DOHH2 (cell line): Measurements from ENCODE around the gene PAQR8.

Source experiments
- H3F3A ChIP-seq: fragments of 200-600 bp; sonication (generic), shearing (Covaris generic); 2 replicates; pipeline ENCODE4 v1.6.0; 2016; ENCODE audit warnings: antibody characterized with exemption, mild to moderate bottlenecking; ENCODE audit not compliant: control insufficient read depth, insufficient read depth
- H3K27ac ChIP-seq: fragments of 200-600 bp; sonication (generic); 2 replicates; pipeline ENCODE4 v1.5.1; 2014; ENCODE audit warnings: low read depth, mild to moderate bottlenecking, low read length, moderate library complexity
- H3K27me3 ChIP-seq: fragments of 200-600 bp; sonication (generic); 2 replicates; pipeline ENCODE4 v1.6.1; 2014; ENCODE audit warnings: mild to moderate bottlenecking, low read length, mixed read lengths; ENCODE audit not compliant: control insufficient read depth
- H3K36me3 ChIP-seq: fragments of 200-600 bp; sonication (generic); 2 replicates; pipeline ENCODE4 v1.6.1; 2014; ENCODE audit warnings: mild to moderate bottlenecking, low read length, moderate library complexity, mixed read lengths; ENCODE audit not compliant: control insufficient read depth
- H3K4me1 ChIP-seq: fragments of 200-600 bp; sonication (generic); 2 replicates; pipeline ENCODE4 v1.6.1; 2014; ENCODE audit warnings: mild to moderate bottlenecking, low read length, mixed read lengths; ENCODE audit not compliant: control insufficient read depth
- H3K4me2 ChIP-seq: fragments of 200-600 bp; sonication (generic); 2 replicates; pipeline ENCODE4 v1.6.0; 2014; ENCODE audit warnings: mild to moderate bottlenecking, low read length, moderate library complexity
- H3K4me3 ChIP-seq: fragments of 200-600 bp; sonication (generic); 2 replicates; pipeline ENCODE4 v1.5.1; 2014; ENCODE audit warnings: mild to moderate bottlenecking, low read length, mixed read lengths
- H3K79me2 ChIP-seq: fragments of 200-600 bp; sonication (generic); 2 replicates; pipeline ENCODE4 v1.6.1; 2014; ENCODE audit warnings: mild to moderate bottlenecking, low read length, mixed read lengths; ENCODE audit not compliant: control insufficient read depth
- H3K9me2 ChIP-seq: fragments of 200-600 bp; sonication (generic); replicated peaks from 2 replicates; pipeline ENCODE4 v1.6.1; 2014; ENCODE audit warnings: mild to moderate bottlenecking, low read length, mixed read lengths; ENCODE audit not compliant: control insufficient read depth
- H3K9me3 ChIP-seq: fragments of 200-600 bp; sonication (generic); 2 replicates; pipeline ENCODE4 v1.6.1; 2014; ENCODE audit warnings: antibody characterized with exemption, low read length, mixed read lengths; ENCODE audit not compliant: control insufficient read depth, insufficient read depth
- H4K20me1 ChIP-seq: fragments of 200-600 bp; sonication (generic); 2 replicates; pipeline ENCODE4 v1.6.0; 2014; ENCODE audit warnings: low read depth, mild to moderate bottlenecking, antibody characterized with exemption, low read length, moderate library complexity; ENCODE audit not compliant: control insufficient read depth, insufficient read depth
- CTCF ChIP-seq: fragments of 200-600 bp; sonication (generic); IDR thresholded peaks from one replicate; pipeline ENCODE4 v1.5.1; 2014; ENCODE audit warnings: antibody characterized with exemption, mild to moderate bottlenecking, low read depth, low read length; ENCODE audit not compliant: poor library complexity, severe bottlenecking
- EZH2phosphoT487 ChIP-seq: fragments of 200-600 bp; sonication (generic); IDR thresholded peaks from 2 replicates; pipeline ENCODE4 v1.6.1; 2017; ENCODE audit warnings: borderline replicate concordance, mild to moderate bottlenecking, antibody characterized with exemption, low read length, moderate library complexity, mixed read lengths

Gene PAQR8

GRCh38 chr6:52341561-52342260 lies 20.2 kb upstream of the PAQR8 start:
- Histone ChIP-seq H3K79me2 (no peaks in the 10 kb centered on the region), H3K4me3 (peak overlapping the region; percentile 9), H3F3A (no peaks in the 10 kb centered on the region), H3K9me2 (no peaks in the 10 kb centered on the region), H3K27ac (peak overlapping the region; percentile 13; the same call in 1 of the 2 replicates), H3K9me3 (no peaks in the 10 kb centered on the region), H4K20me1 (no peaks in the 10 kb centered on the region), H3K4me1 (peaks cover 14% of the 10 kb centered on the region), H3K27me3 (no peaks in the 10 kb centered on the region), H3K36me3 (no peaks in the 10 kb centered on the region), H3K4me2 (peak overlapping the region; percentile 51)
- no peak for TF ChIP-seq CTCF
- TF ChIP-seq EZH2phosphoT487, result no peak

- Histone ChIP-seq H3K9me2 (no peaks in the 10 kb centered on the region), H3K27me3 (no peaks in the 10 kb centered on the region), H3K4me2 (no peak overlapping the region), H3K36me3 (no peaks in the 10 kb centered on the region), H3K4me3 (no peak overlapping the region), H3K79me2 (no peaks in the 10 kb centered on the region), H4K20me1 (no peaks in the 10 kb centered on the region), H3K9me3 (no peaks in the 10 kb centered on the region), H3K4me1 (peaks cover 18% of the 10 kb centered on the region), H3K27ac (no peak overlapping the region), H3F3A (no peaks in the 10 kb centered on the region)
- TF ChIP-seq CTCF (no peak), EZH2phosphoT487 (no peak)
Measured at GRCh38 chr6:52345311-52345710, 16.6 kb upstream of the PAQR8 start.

GRCh38 chr6:52346503-52346902 lies 15.4 kb upstream of the PAQR8 start:
- Histone ChIP-seq H4K20me1 (no peaks in the 10 kb centered on the region), H3F3A (peaks cover 3% of the 10 kb centered on the region), H3K79me2 (no peaks in the 10 kb centered on the region), H3K36me3 (no peaks in the 10 kb centered on the region), H3K27ac (no peak overlapping the region), H3K9me2 (no peaks in the 10 kb centered on the region), H3K4me3 (no peak overlapping the region), H3K9me3 (no peaks in the 10 kb centered on the region), H3K4me2 (no peak overlapping the region), H3K27me3 (no peaks in the 10 kb centered on the region), H3K4me1 (peaks cover 25% of the 10 kb centered on the region)
- TF ChIP-seq CTCF (no peak), EZH2phosphoT487 (no peak)

GRCh38 chr6:52347818-52348217 lies 14.1 kb upstream of the PAQR8 start:
- no peak overlapping the region for H3K4me2 ChIP-seq
- TF ChIP-seq CTCF (no peak), EZH2phosphoT487 (no peak)
- H3K27ac ChIP-seq, result no peak overlapping the region

More at GRCh38 chr6:52347818-52348217, 14.1 kb upstream of the PAQR8 start:
- peaks cover 29% of the 10 kb centered on the region for H3K4me1 ChIP-seq
- H3K36me3 ChIP-seq, result no peaks in the 10 kb centered on the region
- H3K4me3 ChIP-seq, result no peak overlapping the region
- no peaks in the 10 kb centered on the region for H3K79me2 ChIP-seq
- no peaks in the 10 kb centered on the region for H3K9me3 ChIP-seq
- no peaks in the 10 kb centered on the region for H3K27me3 ChIP-seq
- H3K9me2 ChIP-seq, result no peaks in the 10 kb centered on the region
- no peaks in the 10 kb centered on the region for H4K20me1 ChIP-seq
- H3F3A ChIP-seq, result peaks cover 5% of the 10 kb centered on the region
